Breast epithelium (tissue), 3 donors: ENCODE data around the gene CTTN.

ENCODE experiments used
- POLR2A ChIP-seq: fragments of 450-650 bp; IDR thresholded peaks from one replicate; pipeline ENCODE4 v1.6.1; 2016; ENCODE audit warnings: antibody characterized with exemption, mild to moderate bottlenecking, moderate library complexity
- TF ChIP-seq, protein P1 (sequence below), 3 donors: fragments of 450-650 bp; IDR thresholded peaks; one replicate each; pipeline ENCODE4 v1.5.1; 2016 to 2017; ENCODE audit warnings: antibody characterized with exemption in 3 of 3, mild to moderate bottlenecking in 3 of 3, moderate library complexity in 3 of 3

GRCh38 chr11:70397983-70398833 lies at the start of gene CTTN:
- peak; percentile 21 for TF ChIP-seq POLR2A
- TF ChIP-seq, protein P1, sequence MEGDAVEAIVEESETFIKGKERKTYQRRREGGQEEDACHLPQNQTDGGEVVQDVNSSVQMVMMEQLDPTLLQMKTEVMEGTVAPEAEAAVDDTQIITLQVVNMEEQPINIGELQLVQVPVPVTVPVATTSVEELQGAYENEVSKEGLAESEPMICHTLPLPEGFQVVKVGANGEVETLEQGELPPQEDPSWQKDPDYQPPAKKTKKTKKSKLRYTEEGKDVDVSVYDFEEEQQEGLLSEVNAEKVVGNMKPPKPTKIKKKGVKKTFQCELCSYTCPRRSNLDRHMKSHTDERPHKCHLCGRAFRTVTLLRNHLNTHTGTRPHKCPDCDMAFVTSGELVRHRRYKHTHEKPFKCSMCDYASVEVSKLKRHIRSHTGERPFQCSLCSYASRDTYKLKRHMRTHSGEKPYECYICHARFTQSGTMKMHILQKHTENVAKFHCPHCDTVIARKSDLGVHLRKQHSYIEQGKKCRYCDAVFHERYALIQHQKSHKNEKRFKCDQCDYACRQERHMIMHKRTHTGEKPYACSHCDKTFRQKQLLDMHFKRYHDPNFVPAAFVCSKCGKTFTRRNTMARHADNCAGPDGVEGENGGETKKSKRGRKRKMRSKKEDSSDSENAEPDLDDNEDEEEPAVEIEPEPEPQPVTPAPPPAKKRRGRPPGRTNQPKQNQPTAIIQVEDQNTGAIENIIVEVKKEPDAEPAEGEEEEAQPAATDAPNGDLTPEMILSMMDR (IDR thresholded peaks at IDR 0.05), result no peak
